TTC549 (cell line): ENCODE measurements around the gene POLDIP2.

Source experiments
- FAIRE-seq: peaks from 2 replicates; lab custom pipeline; 2012; peaks lifted over from hg19 to GRCh38; lab: Jason Lieb, UNC

The POLDIP2 gene, protein sequence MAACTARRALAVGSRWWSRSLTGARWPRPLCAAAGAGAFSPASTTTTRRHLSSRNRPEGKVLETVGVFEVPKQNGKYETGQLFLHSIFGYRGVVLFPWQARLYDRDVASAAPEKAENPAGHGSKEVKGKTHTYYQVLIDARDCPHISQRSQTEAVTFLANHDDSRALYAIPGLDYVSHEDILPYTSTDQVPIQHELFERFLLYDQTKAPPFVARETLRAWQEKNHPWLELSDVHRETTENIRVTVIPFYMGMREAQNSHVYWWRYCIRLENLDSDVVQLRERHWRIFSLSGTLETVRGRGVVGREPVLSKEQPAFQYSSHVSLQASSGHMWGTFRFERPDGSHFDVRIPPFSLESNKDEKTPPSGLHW

DNA sequence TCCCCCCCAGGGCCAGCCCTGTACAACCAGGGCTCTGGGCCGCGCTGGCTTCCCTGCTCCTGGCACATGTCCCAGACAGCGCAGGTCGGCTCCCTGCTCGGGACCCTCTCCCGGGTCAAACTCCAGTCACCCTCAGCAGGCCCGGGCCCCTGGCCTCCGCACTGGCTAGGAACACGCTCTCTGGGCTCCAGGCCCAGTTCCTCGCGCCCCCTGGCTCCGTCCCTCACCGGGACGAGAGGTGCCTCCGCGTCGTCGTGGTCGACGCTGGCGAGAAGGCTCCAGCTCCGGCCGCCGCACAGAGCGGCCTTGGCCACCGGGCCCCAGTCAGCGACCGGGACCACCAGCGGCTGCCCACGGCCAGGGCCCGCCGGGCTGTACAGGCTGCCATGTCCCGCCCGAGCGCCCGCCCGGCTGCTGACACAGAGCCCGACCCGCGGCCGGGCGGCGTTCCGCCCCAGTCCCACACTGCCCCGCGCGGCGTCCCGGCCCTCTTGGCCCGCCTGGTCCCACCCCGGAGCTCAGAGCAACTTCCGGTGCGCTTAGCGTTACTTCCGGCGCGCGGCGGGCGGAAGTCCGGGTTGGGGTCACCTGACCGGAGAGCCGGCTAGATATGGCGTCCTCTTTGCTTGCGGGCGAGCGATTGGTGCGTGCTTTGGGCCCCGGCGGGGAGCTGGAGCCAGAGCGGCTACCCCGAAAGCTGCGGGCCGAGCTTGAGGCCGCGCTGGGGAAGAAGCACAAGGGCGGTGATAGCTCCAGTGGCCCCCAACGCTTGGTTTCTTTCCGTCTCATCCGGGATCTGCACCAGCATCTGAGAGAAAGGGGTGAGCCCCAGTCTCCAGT, at the start of gene POLDIP2:
TSS of gene POLDIP2 (minus strand) at position 467 of the 840 bp plus-strand sequence. CDS start at position 388, 79 bp downstream.
- FAIRE-seq = no peak

DNA sequence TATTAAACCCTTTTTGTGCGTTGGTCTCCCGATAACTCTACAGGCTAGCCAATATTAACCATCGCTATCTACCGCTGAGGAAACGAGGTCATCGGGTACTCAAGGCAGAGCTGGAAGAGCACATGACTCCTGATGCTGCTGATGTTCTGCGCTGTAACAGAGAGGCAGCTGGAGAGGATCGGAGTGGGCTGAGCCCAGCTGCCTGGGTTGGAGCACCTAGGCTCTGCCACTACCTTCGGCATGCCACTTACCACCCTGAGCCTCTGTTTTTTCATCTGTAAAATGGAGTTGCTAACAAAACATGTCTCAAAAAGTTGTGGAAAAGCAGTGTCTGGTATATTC, 49.1 kb upstream of the POLDIP2 start:
- FAIRE-seq = no peak

DNA sequence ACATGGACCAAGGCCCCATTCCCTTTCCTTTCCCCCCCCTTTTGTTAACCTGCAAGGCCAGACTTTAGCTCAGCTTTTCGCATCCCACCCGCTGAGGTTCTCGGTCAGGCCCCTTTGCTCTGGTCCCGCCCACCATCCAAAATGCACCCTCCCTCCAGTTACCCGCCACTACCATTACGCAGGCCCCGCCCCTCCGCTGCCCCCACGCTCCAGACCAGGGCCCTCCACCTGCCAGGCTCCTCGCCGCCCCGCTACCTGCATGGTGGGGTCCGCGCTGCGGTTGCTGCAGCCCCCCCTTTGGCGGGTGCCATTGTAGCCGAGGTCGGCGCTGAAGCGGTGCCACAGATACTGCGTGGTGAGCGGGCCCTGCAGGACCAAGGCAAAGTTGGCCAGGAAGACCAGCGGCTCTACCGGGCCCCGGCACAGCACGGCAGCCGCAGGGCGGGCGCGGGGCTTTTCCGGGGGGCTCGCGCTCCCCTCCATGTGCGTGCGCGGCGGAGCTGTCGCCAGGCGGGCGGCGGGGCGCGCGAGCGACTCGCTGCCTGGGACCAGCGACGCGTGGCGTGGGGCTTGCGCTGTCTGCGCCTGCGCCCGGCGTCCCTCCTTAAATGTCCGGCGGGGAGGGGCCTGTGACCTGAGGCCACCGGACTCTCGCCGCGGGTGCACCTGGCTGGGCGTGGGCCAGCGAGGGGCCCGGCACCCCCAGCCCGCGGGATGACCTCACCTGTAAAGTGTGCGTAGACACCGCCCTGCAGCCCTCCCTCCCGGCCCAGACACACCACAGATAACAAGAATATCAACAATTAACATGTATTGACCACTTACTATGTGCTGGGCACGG, 48.5 kb upstream of the POLDIP2 start, which contains the start of gene SLC46A1:
TSS of gene SLC46A1 (minus strand) at position 581 of the 841 bp plus-strand sequence. CDS start at position 483, 98 bp downstream.
- FAIRE-seq = no peak

DNA sequence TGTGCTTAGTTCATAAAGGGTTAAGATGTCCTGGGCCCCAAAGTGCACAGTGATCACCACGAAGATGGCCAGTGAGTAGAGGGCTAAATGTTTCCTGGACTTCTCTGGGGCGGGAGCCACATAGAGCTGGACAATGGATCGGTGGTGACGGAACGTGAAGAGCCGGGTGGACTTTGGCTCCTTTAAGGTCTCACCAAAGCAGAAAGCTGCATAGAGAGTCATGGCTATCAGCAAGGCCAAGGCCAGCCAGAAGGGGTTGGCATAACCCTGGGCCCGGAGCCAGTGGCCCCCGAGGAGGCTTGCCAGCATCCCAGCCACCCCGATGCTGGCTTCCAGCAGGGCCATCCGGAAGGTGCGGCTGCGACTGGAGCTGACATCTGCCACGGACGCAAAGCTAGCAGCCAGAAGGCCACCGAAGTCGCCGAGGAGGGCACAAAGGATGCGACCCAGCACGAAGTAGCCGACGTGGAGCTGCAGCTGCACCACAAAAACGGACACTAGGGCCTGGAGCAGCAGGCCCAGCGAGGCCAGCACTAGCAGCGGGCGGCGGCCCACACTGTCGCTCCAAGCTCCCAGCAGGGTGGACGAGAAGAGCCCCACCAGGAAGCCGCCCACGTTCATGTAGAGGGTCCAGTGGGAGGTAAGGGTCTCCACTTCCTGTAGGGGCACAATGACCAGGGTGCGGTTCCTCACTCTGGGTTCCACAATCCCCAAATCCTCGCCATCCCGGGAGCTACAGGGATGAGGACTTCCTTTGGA, 47.7 kb upstream of the POLDIP2 start:
- no peak for FAIRE-seq

DNA sequence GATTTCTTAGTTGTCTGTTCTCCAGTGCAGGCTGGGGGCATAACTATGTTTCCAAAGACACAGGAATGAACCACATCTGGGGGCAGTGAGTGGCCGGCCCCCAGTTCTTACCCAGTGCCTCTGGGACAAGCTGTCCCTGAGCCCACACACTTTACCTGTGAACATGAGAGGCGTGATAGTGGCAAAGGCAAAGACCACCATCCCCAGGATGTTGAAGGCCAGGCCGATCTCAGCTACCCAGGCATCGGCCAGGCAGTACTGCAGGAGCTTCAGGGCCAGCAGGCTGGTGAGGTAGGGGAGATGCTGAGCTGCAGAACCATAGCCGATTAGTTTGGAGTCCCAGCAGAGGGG, 47.1 kb upstream of the POLDIP2 start:
- FAIRE-seq = no peak

DNA sequence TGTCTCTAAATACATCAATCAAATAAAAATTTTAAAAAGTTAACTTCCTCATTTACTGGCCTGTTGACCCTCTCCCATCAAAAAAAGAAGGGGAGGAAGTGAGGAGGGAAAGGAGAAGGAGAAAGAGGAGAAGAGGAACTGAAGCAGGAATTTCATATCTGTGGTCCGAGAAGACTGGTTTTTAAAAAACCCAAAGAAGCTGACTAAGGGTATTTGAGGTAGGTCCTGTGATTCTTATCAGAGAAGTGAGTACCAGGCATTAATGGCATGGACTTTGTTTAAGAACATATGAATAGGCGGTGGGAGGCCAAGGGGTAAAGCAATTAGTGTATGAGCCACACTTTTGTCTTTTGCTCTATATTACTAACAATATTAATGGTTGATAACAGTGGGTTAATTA, 46.7 kb upstream of the POLDIP2 start:
- FAIRE-seq = no peak

DNA sequence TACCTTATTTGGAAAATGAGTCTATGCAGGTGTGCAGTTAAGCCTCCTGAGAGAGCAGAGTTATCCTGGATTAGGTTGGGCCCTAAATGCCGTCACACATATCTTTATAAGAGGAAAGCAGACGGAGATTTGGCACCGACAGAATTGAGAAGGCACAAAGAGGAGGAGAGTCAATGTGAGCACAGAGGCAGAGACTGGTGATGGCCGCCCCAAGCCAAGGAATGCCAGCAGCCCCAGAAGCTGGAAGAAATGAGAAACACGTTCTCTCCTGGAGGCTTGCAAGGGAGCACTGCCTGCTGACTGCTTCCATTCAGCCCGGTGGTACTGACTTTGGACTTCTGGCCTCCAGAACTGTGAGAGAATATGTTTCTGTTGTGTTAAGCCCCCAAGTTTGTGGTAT, 45.5 kb upstream of the POLDIP2 start:
- FAIRE-seq = no peak

DNA sequence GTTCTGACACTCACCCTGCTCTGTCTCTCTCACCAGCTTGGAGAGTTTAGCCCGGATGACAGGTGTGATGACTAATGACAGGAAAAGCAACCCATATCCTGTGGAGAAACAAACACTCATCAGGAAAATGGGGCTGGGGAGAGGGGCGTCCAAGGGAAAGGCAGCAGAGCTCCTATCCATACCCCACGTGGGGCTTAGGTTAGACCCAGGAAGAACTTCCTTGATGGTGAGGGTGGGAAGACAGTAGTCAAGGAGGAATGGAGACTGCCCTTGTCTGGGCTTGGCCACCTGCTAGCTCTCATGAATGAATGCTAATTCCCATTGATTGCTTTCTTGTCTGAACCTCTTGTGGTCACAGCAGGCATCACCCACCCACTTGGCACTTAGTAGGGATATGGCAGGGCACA, 44.9 kb upstream of the POLDIP2 start:
- no peak for FAIRE-seq

DNA sequence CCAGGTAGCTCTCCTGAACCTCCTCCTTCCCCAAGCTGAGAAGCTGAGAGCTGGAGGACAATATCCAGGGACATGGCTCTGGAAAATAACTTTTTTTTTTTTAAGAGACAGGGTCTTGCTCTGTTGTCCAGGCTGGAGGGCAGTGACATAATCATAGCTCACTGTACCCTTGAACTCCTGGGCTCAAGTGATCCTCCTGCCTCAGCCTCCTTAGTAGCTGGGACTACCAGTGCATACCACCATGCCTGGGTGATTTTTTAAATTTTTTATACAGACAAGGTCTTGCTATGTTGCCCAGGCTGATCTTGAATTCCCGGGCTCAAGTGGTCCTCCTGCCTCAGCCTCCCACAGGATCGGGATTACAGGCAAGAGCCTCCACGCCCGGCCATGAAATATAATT, 42.5 kb upstream of the POLDIP2 start:
- no peak for FAIRE-seq

DNA sequence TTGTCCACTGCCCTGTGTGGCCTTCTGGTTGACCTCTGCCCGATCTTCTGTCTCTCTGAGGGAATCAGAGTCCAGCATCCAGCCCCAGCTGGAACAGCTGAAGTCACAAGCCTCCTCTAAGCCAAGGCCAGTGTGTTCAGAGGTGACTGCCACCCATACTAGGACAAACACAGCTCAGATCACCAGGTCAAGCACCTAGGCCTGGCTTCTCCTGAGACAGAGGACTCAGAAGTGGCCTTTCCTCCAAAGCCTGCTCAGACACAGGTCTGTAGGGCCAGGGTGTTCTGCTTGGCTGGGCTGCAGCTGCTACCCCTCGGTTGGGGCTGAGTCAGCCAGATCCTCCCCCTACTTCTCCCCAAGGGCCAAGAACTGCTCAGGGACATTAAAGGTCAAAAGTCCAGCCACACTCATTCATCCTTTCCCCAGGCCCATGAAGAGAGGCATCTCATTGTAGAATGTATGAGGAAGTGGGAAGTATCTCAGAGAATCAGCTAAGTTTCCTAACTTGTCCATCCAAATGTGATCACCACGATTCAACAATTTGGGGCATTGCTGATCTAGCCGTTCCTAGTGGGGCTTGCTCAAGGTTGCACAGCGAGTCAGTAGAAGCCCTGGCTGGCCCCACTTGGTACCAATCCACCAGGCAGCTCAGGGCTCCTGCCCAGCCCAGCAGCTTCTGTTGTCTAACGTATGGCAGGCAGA, 41.1 kb upstream of the POLDIP2 start:
- no peak for FAIRE-seq

DNA sequence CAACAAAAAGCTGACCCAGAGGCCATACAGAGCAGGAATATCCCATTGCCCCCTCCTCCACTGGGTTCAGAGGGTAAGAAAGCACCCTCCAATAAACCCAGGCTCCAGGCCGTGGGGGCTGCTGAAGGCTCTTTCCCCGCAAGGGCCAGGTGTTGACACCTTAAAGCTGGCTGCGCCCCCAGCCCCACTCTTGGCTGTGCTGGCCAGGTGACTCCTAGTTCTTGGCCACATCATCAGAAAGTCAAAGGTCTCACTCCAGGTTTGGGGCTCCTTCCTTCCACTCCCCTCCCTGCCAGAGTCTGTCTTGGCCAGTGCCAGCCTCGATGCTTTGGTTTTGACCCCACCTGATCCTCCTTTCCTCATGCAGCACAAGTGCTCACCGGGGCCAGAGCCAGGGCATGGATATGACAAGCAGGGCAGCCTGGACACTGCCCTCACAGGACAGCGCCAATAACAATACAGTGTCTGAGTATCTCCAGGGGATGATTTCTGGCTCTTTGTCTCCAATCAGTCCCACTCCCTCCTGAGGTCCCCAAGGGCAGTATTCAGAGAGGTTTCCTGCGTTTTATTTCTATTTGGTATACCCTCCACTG, 40.5 kb upstream of the POLDIP2 start:
- no peak for FAIRE-seq

DNA sequence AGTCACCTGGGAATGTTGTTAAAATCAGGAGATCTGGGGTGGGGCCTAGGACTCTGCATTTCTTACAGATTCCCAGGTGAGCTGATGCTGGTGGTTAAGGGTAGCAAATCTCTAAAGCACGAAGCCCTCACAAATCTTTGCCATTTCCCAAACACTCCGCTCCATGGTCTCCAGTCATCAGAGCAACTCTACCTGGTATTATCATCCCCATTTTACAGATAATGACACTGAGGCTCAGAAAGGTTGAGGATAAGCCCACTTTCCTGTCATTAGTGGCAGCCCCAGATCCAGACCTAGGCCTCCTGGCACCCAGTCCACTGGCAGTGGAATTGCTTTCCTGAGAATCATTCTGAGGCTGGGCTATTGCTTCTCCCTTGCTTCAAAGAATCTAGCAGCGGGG, 39.9 kb upstream of the POLDIP2 start:
- FAIRE-seq = no peak

DNA sequence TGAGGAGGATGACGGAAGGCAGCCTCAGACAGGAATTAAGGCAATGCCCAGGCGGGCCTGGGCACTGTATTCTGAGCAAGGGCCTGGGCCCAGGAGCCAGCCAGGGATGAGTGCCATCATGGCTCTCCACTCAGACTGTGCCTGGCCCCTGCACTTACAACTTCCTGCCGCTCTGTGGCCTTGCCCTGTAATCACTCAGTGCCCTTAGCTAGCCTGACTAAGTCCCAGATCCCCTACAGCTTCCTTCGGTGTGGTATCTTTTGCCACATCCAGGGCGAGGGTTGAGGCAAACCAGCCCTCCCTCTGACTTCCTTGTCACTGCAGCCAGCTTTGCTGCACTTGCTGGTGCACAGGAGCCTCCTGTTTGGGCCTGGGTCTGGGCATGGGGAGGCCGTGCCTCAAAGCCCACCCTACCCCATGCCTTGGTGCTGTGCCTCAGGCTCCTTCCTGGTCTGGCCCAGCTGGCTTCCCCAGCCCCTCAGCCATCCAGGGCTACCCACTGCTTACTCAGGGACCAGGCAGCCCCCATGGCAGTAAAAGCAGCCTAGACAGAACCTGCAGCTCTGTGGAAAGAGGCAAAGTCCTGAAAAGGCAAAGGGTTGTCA, 39.4 kb upstream of the POLDIP2 start:
- FAIRE-seq = no peak

DNA sequence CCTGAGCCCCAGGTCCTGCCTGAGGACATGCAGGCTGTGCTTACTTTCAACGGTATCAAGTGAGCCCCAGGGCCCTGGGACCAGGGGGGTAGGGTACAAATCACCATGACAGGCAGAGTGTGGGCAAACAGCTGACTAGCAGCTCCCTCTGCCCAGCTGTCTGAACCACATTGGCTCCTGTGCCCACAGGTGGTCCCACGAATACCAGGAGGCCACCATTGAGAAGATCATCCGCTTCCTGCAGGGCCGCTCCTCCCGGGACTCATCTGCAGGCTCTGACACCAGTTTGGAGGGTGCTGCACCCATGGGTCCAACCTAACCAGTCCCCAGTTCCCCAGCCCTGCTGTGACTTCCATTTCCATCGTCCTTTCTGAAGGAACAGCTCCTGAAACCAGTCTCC, 38.6 kb upstream of the POLDIP2 start:
- no peak for FAIRE-seq

DNA sequence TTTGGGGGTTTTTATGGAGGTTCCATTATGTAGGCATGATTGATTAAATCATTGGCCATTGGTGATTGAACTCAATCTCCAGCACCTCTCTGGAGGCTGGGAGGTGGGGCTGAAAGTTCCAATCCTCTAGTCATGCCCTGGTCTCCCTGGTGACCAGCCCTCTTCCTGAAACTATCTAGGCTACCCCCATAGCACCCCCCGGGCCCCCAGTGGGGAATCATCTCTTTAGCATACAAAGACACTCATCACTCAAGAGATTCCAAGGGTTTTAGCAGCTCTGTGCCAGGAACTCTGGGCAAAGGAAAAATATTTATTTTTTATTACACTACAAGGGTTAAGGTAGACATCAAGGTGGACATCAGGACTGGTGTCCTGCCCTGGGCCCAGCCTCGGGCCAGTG, 38.1 kb upstream of the POLDIP2 start:
- FAIRE-seq = no peak

DNA sequence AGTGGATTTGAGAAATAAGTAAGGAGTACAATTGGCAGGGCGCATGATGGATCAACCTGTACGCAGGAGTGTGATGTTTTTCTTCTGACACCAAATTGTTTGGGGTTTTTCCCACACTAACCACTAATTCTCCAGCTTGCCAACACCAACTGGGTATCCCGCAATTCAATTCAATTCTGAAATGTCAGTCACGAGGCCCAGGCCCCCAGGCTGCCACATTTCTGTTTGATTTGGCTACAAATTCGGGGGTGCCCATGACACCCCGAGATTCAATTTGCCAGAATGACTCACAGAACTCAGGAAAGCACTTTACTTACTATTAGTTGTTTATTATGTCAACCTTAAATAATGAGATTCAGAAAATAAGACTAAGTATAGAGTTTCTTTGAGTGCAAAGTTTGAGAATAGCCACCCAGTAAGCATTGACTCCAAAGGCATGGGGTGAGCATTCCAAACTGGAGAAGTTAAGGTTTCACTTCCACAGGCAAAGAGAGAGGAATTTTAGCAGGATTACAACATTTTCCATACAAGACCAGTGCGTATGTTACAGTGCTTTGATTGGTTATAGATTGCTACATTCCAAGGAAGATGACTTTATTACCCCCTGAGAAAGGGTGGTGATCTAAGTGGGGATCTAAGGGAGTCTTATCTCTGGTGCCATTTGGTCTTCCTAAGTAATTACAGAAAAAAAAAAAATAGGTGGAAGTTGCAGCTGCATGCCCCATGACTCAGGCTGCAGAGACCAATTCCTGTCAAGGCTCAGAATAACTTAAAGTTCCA, 37.2 kb upstream of the POLDIP2 start:
- FAIRE-seq = no peak

DNA sequence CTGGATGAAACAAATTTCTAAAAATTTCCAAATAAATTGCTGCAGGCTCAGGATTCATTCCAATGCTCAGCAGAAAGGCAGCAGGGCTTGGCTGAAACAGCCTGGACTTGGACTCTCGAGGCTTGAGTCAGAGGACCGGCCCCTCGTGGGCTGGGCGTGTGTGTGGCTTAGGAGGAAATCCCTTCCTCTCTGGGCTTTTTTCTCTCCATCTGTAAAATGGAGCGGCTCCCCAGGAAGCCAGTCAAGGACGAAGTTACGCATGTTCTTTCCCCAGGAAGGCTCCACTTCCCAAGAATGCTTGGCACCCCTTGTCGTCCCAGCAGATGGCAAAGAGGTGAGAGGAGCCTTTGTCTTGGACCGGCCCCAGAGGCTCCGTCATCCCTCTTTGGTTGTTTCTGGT, 35.2 kb upstream of the POLDIP2 start:
- FAIRE-seq = no peak

DNA sequence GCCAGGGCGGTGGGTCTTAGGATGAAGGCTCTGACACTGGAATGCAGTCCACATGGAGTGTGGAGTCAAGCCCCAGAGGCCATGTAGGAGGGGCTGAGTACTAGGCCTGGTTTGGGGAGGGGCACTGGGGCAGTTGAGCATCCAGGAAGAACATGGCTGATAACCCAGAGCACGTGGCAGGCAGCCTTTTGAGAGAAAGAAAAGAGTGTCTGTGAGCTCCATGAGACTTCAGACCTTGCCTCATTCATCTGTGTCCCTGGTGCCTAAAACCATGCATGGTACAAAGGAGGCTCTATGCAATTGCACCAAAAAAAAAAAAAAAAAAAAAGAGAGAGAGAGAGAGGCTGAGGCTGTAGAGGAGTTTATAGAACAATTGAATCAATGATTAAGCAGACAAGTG, 34.1 kb upstream of the POLDIP2 start:
- no peak for FAIRE-seq

DNA sequence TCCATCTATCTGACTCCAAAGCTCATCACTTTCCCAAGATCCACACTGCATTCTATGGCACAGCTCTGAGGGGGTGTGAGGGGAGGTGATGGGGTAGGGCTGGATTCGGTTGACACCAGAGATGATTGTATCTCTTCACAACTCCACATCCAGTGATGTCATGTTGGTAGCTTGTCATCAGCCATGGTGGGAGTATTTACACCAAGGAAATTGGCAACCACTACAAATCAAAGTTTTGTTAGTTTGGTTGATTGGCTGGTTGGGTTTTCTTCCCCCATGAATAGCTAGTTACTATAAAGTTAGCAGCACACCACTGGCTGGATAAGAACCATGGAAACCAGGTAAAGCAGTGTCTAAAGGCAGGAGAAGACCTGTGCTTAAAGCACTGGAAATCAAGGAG, 33.7 kb upstream of the POLDIP2 start:
- FAIRE-seq = no peak

DNA sequence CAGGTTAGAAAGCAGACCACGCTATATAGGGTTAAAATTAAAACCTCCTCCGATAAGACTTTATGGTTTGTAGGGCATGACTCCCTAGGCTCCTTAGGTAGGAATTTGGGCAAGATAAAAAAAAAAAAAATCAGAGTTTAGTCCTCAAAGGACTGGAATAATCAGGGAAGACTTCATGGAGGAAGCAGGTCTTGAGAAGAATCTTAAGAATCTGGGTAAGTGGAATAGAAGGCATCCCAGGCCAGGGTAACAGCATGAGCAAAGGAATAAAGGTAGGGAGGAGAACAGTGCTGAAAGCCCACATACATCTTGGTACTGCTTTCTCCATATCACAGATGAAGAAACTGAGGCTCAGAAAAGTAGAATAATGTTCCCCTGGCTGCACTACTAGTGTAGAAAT, 33.2 kb upstream of the POLDIP2 start:
- FAIRE-seq = no peak
